Measurements from ENCODE around the gene CFAP119.

The CFAP119 gene

DNA sequence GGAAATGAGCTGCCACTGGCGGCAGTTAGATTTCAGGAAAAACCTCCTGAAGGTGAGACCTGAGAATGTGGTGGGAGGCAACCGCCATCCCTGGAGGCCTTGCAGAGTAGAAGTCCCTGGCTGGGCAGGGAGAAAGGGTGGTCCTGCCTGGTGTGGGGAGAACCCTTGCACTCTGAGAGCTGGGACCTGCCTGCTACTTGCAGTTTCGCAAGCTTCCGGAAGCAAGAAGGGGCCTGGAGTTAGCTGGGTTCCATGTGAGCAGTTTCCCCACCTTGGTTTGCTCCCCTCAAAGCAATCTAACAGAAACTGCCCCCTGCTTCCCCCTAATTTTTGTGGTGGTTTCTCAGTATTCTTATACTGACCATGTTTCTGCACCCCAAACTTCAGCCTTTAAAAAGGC lies 18.7 kb upstream of the CFAP119 start:
- DNase-seq, result no peak

DNA sequence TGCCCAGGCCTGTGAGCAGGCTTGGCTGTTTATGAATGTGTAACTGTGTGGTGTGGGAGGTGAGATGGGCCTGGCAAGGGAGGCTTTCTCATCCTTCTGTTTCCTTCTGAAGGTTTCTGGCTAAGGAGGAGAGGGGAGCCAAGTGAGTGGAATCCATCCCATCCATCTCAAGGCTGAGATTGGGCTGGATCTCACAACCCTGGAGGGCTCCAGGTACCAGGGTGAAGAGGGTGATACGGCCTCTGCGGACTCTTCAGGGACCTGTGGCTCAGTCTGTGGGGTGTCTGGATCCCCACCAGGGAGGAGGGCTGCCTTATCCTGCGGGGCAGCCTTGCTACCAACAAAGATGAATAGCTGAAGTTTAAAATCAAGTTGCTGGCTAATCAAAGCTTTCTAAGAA lies 18.2 kb upstream of the CFAP119 start:
- DNase-seq, result no peak

- DNase-seq, result no peak
These were observed 17.7 kb upstream of the CFAP119 start for GRCh38 chr16:30779596-30779995.

- no peak for DNase-seq
These were observed 16.8 kb upstream of the CFAP119 start for GRCh38 chr16:30778549-30779244.

GRCh38 chr16:30777591-30778297 lies 15.9 kb upstream of the CFAP119 start:
- no peak for DNase-seq

GRCh38 chr16:30775392-30776188 lies 13.7 kb upstream of the CFAP119 start:
- no peak for DNase-seq

GRCh38 chr16:30775131-30775391 lies 13.2 kb upstream of the CFAP119 start:
- no peak for DNase-seq

DNA sequence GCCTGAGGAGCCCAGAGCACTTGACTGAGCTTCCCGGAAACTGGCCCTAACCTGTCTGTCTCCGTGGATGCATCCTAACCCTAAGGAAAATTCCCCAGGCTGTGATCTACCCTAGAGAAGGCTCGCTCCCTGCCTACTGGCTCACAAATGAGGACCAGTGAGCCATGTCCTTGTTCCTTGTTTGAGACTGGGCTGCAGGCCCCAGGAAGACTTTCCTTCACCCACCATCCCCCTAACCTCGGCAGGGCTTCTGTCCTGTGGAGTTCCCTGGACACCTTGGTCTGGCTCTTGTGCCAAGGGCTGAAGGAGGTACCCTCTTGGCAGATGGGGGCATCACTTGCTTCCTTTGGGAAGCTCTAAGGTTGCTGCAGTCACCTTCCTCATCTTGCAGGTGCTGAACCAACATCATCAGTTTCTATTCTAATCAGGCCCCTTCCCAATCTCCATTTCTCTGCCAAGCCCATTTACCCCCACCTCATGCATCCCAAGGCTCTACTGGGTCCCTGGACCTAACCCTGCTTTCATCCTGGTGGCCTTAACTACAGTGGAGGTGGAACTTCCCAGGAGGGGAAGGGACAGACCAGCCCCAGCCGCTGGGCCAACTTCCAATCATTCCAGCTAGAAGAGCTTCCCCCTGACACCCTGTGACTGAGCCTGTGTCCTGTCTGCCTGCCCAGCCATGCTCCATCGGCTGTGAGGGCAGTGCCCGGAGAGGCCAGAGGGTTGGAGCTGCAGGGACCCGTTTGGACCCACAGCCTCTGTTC lies 12.7 kb upstream of the CFAP119 start:
- no peak for DNase-seq

DNA sequence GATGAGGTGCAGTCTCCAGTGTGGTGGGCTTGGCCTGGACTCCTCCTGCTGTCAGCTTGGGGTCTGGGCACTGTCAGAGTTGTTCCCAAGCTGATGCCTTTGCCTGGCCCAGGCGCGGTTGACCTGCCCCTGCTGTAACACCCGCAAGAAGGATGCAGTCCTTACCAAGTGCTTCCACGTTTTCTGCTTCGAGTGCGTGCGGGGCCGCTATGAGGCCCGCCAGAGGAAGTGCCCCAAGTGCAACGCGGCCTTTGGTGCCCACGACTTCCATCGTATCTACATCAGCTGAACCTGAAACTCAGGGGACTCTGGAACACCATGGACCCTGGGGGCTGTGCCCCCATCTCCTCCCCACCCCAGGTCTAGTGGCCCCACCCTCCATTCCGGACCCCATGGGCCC lies 12.0 kb upstream of the CFAP119 start:
- no peak for DNase-seq

GRCh38 chr16:30771726-30772125 lies 9.9 kb upstream of the CFAP119 start:
- DNase-seq, result no peak

DNA sequence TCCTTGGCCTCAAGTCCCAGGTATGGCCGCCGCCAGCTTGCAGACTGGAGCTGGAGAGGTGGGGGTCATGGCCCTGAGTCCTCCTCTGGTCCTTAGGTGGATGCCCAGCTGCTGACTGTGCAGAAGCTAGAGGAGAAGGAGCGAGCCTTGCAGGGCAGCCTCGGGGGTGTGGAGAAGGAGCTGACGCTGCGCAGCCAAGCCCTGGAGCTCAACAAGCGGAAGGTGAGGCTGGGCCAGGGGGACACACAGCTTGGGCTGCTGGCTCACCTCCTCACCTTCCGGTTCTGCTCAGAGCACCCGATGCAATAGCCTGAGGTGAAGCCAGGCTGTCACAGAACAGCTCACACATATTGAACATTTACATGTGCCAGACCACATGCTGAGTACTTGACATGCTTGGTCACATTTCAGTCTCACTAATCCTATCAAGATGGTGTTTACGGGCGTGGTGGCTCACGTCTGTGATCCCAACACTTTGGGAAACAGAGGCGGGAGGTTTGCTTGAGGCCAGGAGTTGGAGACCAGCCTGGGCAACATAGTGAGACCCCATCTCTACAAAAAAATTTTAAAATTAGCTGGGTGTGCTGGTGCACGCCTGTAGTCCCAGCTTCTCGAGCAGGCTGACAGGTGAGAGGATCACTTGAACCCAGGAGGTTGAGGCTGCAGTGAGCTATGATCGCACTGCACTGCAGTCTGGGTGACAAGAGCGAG lies 7.7 kb upstream of the CFAP119 start:
- DNase-seq, result no peak

- DNase-seq, result no peak
These were observed 6.8 kb upstream of the CFAP119 start for GRCh38 chr16:30768583-30769181.

DNA sequence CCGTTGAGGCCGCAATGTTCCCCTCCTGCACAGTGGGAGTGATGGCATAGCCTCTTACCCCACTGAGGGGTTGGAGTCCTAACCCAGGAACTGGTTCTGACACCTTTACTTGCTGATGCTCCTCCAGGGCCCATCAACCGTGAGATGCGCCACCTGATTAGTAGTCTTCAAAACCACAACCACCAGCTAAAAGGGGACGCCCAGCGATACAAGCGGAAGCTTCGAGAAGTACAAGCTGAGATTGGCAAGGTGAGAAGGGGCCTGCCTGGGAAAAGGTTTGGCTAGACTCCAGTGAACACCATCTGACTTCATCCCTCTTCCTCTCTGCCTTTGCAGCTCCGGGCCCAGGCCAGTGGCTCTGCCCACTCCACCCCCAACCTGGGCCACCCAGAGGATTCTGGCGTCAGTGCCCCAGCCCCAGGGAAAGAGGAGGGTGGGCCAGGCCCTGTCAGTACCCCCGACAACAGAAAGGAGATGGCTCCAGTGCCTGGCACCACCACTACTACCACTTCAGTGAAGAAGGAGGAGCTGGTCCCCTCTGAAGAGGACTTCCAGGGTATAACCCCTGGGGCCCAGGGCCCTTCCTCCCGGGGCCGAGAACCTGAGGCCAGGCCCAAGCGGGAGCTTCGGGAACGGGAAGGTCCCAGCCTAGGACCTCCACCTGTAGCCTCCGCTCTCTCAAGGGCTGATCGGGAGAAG lies 6.1 kb upstream of the CFAP119 start:
- DNase-seq, result no peak

- DNase-seq, result no peak
These were observed 5.0 kb upstream of the CFAP119 start for GRCh38 chr16:30766933-30767284.

DNA sequence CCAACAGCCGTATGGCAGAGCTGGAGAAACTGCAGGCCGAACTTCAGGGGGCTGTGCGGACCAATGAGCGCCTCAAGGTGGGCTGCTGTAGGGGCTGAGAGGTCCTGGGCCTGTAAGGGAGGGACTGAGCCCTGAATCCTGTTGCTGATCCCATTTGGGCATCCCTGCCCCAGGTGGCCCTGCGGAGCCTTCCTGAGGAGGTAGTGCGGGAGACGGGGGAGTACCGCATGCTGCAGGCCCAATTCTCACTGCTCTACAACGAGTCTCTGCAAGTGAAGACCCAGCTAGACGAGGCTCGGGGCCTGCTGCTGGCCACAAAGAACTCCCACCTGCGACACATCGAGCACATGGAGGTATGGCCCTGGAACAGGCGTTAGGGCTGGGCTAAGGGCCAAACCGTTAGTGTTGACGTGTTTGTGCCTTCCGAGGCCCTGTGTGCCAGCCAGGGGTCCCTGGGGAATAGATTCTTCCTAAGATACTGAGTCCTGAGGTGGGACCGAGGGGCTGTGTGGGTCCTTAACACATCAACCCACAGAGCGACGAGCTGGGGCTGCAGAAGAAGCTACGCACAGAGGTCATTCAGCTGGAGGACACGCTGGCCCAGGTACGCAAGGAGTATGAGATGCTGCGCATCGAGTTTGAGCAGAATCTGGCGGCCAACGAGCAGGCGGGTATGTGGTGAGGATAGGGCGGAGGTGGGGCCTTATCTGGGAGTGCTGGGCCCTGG lies 4.5 kb upstream of the CFAP119 start:
- no peak for DNase-seq

- no peak for DNase-seq
These were observed 3.1 kb upstream of the CFAP119 start for GRCh38 chr16:30764816-30765465.

DNA sequence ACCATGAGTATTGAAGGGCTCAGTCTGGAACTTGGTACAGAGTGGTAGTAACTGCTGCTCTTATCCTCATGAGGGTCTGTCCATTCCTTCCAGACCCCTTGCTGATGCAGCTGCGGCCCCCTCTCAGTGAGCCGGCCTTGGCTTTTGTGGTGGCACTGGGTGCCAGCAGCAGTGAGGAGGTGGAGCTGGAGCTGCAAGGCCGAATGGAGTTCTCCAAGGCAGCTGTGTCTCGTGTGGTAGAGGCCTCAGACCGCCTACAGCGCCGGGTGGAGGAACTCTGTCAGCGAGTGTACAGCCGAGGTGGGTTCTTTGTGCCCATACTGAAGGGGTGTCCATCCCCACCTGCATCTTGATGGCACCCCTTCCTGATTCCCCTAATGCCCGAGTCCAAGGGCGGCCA lies 2.2 kb upstream of the CFAP119 start:
- no peak for DNase-seq

DNA sequence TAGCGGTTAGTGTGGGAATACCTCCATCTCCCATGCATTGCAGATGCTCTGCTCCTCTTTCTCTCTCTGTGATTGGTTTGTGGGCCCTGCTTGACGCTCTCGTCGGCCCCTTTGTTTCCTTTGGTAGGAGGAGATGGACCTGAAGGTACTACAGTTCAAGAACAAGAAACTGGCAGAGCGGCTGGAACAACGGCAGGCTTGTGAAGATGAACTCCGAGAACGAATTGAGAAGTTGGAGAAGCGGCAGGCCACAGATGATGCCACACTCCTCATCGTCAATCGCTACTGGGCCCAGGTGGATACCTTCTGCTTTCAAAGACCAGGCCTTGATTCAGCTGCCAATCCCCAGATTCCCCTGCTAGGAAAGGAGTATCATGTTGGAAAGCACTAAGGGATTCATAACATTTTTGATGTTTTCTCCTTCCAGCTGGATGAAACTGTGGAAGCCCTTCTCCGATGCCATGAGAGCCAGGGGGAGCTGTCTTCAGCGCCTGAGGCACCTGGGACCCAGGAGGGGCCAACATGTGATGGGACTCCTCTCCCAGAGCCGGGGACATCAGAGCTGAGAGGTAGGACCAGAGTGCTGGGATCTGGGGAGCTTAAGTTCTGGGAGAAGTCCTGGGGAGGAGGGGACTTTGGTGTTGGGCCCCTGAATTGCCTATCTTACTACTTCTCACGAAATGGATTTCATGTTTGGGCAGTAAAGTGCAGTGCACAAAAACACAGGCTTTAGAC lies 1.3 kb upstream of the CFAP119 start:
- no peak for DNase-seq

GRCh38 chr16:30761427-30761927 lies 385 bp downstream of the CFAP119 start:
- no peak for DNase-seq
